WTC11 (cell line): ENCODE results near the gene COL4A2. TPM values are rescaled to one million over a fixed set of nuclear protein-coding genes. Genes with fewer than 3 reads are reported as not detected.
A peak's percentile ranks its signal among the peaks of the same experiment; 100 is the strongest.

Source experiments
- FOXK1 ChIP-seq: sonication (generic); formaldehyde crosslinking; IDR thresholded peaks from 2 replicates; pipeline ENCODE4 v1.8.0; 2022; ENCODE audit warnings: mild to moderate bottlenecking, moderate library complexity, missing genetic modification reagents
- FOXP1 ChIP-seq: sonication (generic); formaldehyde crosslinking; IDR thresholded peaks from 2 replicates; pipeline ENCODE4 v1.8.0; 2022; ENCODE audit warnings: missing genetic modification reagents, mild to moderate bottlenecking, moderate library complexity, borderline replicate concordance
- HMGA2 ChIP-seq: fragments of 250-450 bp; sonication (Bioruptor Pico); IDR thresholded peaks from 2 replicates; pipeline ENCODE4 v1.4.0; 2021; ENCODE audit warnings: mild to moderate bottlenecking, moderate library complexity
- KAT7 ChIP-seq: sonication (generic); formaldehyde crosslinking; IDR thresholded peaks from 2 replicates; pipeline ENCODE4 v1.8.1; 2023; ENCODE audit warnings: missing genetic modification reagents, mild to moderate bottlenecking, borderline replicate concordance
- MLX ChIP-seq: sonication (generic); formaldehyde crosslinking; IDR thresholded peaks from 2 replicates; pipeline ENCODE4 v1.8.1; 2023; ENCODE audit warnings: mild to moderate bottlenecking, missing genetic modification reagents, moderate library complexity
- MYBL2 ChIP-seq: sonication (generic); formaldehyde crosslinking; IDR thresholded peaks from 2 replicates; pipeline ENCODE4 v1.8.1; 2023; ENCODE audit warnings: mild to moderate bottlenecking, moderate library complexity, missing genetic modification reagents
- NFE2L1 ChIP-seq: sonication (generic); formaldehyde crosslinking; IDR thresholded peaks from 2 replicates; pipeline ENCODE4 v1.8.1; 2023; ENCODE audit warnings: missing genetic modification reagents
- NR2C2 ChIP-seq: sonication (generic); formaldehyde crosslinking; IDR thresholded peaks from 2 replicates; pipeline ENCODE4 v1.8.0; 2022; ENCODE audit warnings: mild to moderate bottlenecking, missing genetic modification reagents
- OVOL2 ChIP-seq: fragments of 250-450 bp; sonication (Bioruptor Pico); IDR thresholded peaks from 2 replicates; pipeline ENCODE4 v1.9.0; 2021; ENCODE audit warnings: mild to moderate bottlenecking, borderline replicate concordance
- RORB ChIP-seq: fragments of 250-450 bp; sonication (Bioruptor Pico); IDR thresholded peaks from 2 replicates; pipeline ENCODE4 v1.9.0; 2021; ENCODE audit warnings: mild to moderate bottlenecking
- SMAD4 ChIP-seq: sonication (generic); formaldehyde crosslinking; IDR thresholded peaks from 2 replicates; pipeline ENCODE4 v1.8.0; 2022; ENCODE audit warnings: mild to moderate bottlenecking, missing genetic modification reagents
- TP53 ChIP-seq: sonication (generic); formaldehyde crosslinking; IDR thresholded peaks from 2 replicates; pipeline ENCODE4 v1.8.1; 2023; ENCODE audit warnings: mild to moderate bottlenecking, missing genetic modification reagents
- ZBTB21 ChIP-seq: sonication (generic); formaldehyde crosslinking; IDR thresholded peaks from 2 replicates; pipeline ENCODE4 v1.8.1; 2023; ENCODE audit warnings: mild to moderate bottlenecking, missing genetic modification reagents, borderline replicate concordance
- ZNF219 ChIP-seq: sonication (generic); formaldehyde crosslinking; IDR thresholded peaks from 2 replicates; pipeline ENCODE4 v1.8.0; 2023; ENCODE audit warnings: missing genetic modification reagents, mild to moderate bottlenecking, borderline replicate concordance
- ZNF232 ChIP-seq: sonication (generic); formaldehyde crosslinking; IDR thresholded peaks from 2 replicates; pipeline ENCODE4 v1.8.0; 2022; ENCODE audit warnings: mild to moderate bottlenecking, missing genetic modification reagents
- ZNF396 ChIP-seq: fragments of 250-450 bp; sonication (Bioruptor Pico); IDR thresholded peaks from 2 replicates; pipeline ENCODE4 v1.8.0; 2021; ENCODE audit warnings: mild to moderate bottlenecking, moderate library complexity, borderline replicate concordance
- ZNF416 ChIP-seq: fragments of 250-450 bp; sonication (Bioruptor Pico); IDR thresholded peaks from 2 replicates; pipeline ENCODE4 v1.9.0; 2021; ENCODE audit warnings: mild to moderate bottlenecking, inconsistent platforms
- ZNF425 ChIP-seq: fragments of 250-450 bp; sonication (Bioruptor Pico); conservative IDR thresholded peaks from 2 replicates; pipeline ENCODE4 v1.9.0; 2021; ENCODE audit warnings: mild to moderate bottlenecking
- ZNF532 ChIP-seq: fragments of 250-450 bp; sonication (Bioruptor Pico); IDR thresholded peaks from 2 replicates; pipeline ENCODE4 v1.9.0; 2021; ENCODE audit warnings: mild to moderate bottlenecking, borderline replicate concordance
- total RNA-seq: library from RNA; stranded (reverse); gene quantifications from 3 replicates; pipeline ENCODE4 v1.2.3, GENCODE V29; 2021
- TF ChIP-seq, protein P1 (sequence below): sonication (generic); formaldehyde crosslinking; IDR thresholded peaks from 2 replicates; pipeline ENCODE4 v1.8.1; 2023; ENCODE audit warnings: mild to moderate bottlenecking, missing genetic modification reagents, borderline replicate concordance
- TF ChIP-seq, protein P2 (sequence below): sonication (generic); formaldehyde crosslinking; IDR thresholded peaks from 2 replicates; pipeline ENCODE4 v1.8.0; 2022; ENCODE audit warnings: mild to moderate bottlenecking, missing genetic modification reagents
- TF ChIP-seq, protein P3 (sequence below): sonication (generic); formaldehyde crosslinking; IDR thresholded peaks from 2 replicates; pipeline ENCODE4 v1.8.1; 2022; ENCODE audit warnings: missing genetic modification reagents, borderline replicate concordance
- TF ChIP-seq, protein P4 (sequence below): fragments of 250-450 bp; sonication (Bioruptor Pico); IDR thresholded peaks from 2 replicates; pipeline ENCODE4 v1.9.0; 2021; ENCODE audit warnings: mild to moderate bottlenecking
- TF ChIP-seq, protein P5 (sequence below): sonication (generic); formaldehyde crosslinking; IDR thresholded peaks from 2 replicates; pipeline ENCODE4 v1.8.1; 2022; ENCODE audit warnings: low read depth, missing genetic modification reagents, borderline replicate concordance

Gene COL4A2
- total RNA-seq, 1 experiment from 2014 or later: 109 TPM

DNA sequence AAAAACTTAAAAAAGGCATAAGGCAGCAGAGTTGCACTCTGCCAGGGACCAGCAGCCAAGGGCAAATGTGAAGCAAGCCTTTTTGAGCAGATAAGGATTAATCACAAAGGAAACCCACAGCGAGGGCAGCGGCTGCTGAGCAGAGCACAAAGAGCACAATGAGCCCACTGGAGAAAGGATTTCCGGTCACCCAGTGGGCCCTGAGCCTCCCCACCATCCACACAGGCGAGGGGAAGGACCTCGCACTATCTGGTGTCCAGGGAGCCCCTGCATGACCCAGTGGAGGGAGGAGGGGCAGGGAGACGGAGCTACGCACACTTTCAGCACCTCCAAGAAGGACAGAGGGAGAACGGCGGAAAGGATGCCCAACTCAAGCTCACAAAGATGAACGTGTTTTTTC lies 40.1 kb upstream of the COL4A2 start (continued):
- TF ChIP-seq, protein P1, sequence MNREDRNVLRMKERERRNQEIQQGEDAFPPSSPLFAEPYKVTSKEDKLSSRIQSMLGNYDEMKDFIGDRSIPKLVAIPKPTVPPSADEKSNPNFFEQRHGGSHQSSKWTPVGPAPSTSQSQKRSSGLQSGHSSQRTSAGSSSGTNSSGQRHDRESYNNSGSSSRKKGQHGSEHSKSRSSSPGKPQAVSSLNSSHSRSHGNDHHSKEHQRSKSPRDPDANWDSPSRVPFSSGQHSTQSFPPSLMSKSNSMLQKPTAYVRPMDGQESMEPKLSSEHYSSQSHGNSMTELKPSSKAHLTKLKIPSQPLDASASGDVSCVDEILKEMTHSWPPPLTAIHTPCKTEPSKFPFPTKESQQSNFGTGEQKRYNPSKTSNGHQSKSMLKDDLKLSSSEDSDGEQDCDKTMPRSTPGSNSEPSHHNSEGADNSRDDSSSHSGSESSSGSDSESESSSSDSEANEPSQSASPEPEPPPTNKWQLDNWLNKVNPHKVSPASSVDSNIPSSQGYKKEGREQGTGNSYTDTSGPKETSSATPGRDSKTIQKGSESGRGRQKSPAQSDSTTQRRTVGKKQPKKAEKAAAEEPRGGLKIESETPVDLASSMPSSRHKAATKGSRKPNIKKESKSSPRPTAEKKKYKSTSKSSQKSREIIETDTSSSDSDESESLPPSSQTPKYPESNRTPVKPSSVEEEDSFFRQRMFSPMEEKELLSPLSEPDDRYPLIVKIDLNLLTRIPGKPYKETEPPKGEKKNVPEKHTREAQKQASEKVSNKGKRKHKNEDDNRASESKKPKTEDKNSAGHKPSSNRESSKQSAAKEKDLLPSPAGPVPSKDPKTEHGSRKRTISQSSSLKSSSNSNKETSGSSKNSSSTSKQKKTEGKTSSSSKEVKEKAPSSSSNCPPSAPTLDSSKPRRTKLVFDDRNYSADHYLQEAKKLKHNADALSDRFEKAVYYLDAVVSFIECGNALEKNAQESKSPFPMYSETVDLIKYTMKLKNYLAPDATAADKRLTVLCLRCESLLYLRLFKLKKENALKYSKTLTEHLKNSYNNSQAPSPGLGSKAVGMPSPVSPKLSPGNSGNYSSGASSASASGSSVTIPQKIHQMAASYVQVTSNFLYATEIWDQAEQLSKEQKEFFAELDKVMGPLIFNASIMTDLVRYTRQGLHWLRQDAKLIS (CRISPR knock-in tag): no peak
- no peak for TF ChIP-seq MLX
- TF ChIP-seq KAT7: no peak
- TF ChIP-seq ZNF232 (CRISPR knock-in tag): no peak
- no peak for TF ChIP-seq MYBL2 (CRISPR knock-in tag)
- no peak for TF ChIP-seq ZNF425
- TF ChIP-seq OVOL2 (CRISPR knock-in tag): no peak
- TF ChIP-seq FOXP1 (CRISPR knock-in tag): no peak
- TF ChIP-seq, protein P2, sequence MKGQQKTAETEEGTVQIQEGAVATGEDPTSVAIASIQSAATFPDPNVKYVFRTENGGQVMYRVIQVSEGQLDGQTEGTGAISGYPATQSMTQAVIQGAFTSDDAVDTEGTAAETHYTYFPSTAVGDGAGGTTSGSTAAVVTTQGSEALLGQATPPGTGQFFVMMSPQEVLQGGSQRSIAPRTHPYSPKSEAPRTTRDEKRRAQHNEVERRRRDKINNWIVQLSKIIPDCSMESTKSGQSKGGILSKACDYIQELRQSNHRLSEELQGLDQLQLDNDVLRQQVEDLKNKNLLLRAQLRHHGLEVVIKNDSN (CRISPR knock-in tag): no peak
- TF ChIP-seq, protein P3, sequence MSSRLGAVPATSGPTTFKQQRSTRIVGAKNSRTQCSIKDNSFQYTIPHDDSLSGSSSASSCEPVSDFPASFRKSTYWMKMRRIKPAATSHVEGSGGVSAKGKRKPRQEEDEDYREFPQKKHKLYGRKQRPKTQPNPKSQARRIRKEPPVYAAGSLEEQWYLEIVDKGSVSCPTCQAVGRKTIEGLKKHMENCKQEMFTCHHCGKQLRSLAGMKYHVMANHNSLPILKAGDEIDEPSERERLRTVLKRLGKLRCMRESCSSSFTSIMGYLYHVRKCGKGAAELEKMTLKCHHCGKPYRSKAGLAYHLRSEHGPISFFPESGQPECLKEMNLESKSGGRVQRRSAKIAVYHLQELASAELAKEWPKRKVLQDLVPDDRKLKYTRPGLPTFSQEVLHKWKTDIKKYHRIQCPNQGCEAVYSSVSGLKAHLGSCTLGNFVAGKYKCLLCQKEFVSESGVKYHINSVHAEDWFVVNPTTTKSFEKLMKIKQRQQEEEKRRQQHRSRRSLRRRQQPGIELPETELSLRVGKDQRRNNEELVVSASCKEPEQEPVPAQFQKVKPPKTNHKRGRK (CRISPR knock-in tag): no peak
- TF ChIP-seq HMGA2 (CRISPR knock-in tag): no peak
- TF ChIP-seq ZNF396 (CRISPR knock-in tag): no peak
- no peak for TF ChIP-seq TP53 (CRISPR knock-in tag)
- 0 out of 2 replicates have a peak, but pooled peaks have one; percentile 10 for TF ChIP-seq SMAD4
- no peak for TF ChIP-seq ZNF416 (CRISPR knock-in tag)
- TF ChIP-seq, protein P4, sequence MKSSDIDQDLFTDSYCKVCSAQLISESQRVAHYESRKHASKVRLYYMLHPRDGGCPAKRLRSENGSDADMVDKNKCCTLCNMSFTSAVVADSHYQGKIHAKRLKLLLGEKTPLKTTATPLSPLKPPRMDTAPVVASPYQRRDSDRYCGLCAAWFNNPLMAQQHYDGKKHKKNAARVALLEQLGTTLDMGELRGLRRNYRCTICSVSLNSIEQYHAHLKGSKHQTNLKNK (CRISPR knock-in tag): no peak
- no peak for TF ChIP-seq ZNF532
- peak; percentile 25; the same call in 1 of the 2 replicates for TF ChIP-seq ZNF219 (CRISPR knock-in tag)
- TF ChIP-seq RORB (CRISPR knock-in tag): no peak
- 0 out of 2 replicates have a peak, but pooled peaks have one; percentile 46 for TF ChIP-seq ZBTB21 (CRISPR knock-in tag)
- TF ChIP-seq NR2C2 (CRISPR knock-in tag): no peak
- no peak for TF ChIP-seq FOXK1
- TF ChIP-seq NFE2L1 (CRISPR knock-in tag): no peak
- TF ChIP-seq, protein P5, sequence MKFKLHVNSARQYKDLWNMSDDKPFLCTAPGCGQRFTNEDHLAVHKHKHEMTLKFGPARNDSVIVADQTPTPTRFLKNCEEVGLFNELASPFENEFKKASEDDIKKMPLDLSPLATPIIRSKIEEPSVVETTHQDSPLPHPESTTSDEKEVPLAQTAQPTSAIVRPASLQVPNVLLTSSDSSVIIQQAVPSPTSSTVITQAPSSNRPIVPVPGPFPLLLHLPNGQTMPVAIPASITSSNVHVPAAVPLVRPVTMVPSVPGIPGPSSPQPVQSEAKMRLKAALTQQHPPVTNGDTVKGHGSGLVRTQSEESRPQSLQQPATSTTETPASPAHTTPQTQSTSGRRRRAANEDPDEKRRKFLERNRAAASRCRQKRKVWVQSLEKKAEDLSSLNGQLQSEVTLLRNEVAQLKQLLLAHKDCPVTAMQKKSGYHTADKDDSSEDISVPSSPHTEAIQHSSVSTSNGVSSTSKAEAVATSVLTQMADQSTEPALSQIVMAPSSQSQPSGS (CRISPR knock-in tag): no peak
